Mucosa of descending colon (tissue), 3 donors: Measurements from ENCODE around the gene PXMP2. TPM values are rescaled to one million over a fixed set of nuclear protein-coding genes. Genes with fewer than 3 reads are reported as not detected.

Source experiments
- ATAC-seq: fragments of 200-7000 bp; cut with Tn5 transposase; one replicate; pipeline ENCODE4 v1.9.1; 2020; ENCODE audit warnings: mild to moderate bottlenecking, moderate library complexity
- DNase-seq, 3 donors: peaks; one replicate each; pipeline ENCODE4 v3.0.0-alpha.2; 2020
- H3K36me3 ChIP-seq: fragments of 200-600 bp; one replicate; pipeline ENCODE4 v1.8.0; 2021; ENCODE audit warnings: low read depth, mild to moderate bottlenecking
- H3K4me1 ChIP-seq: fragments of 200-600 bp; one replicate; pipeline ENCODE4 v1.8.0; 2021; ENCODE audit warnings: low read depth, mild to moderate bottlenecking
- H3K4me3 ChIP-seq: fragments of 200-600 bp; one replicate; pipeline ENCODE4 v1.8.0; 2021; ENCODE audit warnings: mild to moderate bottlenecking
- H3K9me3 ChIP-seq: fragments of 200-600 bp; one replicate; pipeline ENCODE4 v1.8.0; 2021; ENCODE audit warnings: mild to moderate bottlenecking
- CTCF ChIP-seq: fragments of 200-600 bp; IDR thresholded peaks from one replicate; pipeline ENCODE4 v1.8.0; 2022; ENCODE audit warnings: antibody characterized with exemption, mild to moderate bottlenecking
- intact Hi-C, 2 donors: fragments of 100-400 bp; cut with DNase I in 1 of 2; cut with micrococcal nuclease in 1 of 2; formaldehyde crosslinking; loops; one replicate each; pipeline versions ENCODE4 v1.11.0 to v1.11.1; 2022; cut with DNase I, micrococcal nuclease
- total RNA-seq, 3 donors: library from RNA; stranded (reverse); fragmentation: NEBNext Ultra II Directional in 2 of 3; extraction: Animal tissue kit (Norgen Biotek cat#: 25700) in 2 of 3; gene quantifications; one replicate each; pipeline versions ENCODE4 v1.2.1 to v1.2.4, GENCODE V29; 2021 to 2023
- donor health status: DM: no; HTN: no; CAD: no; lungs with moderate emphysema.
- donor health status: DM: no; HTN: no; CAD: no.
- donor health status: DM: no; HTN: yes; CAD: no.

Gene PXMP2
- total RNA-seq, 3 donors from 2014 or later: 52.1 to 141 (median 66.3) TPM

GRCh38 chr12:132641811-132642650 lies 45.4 kb upstream of the PXMP2 start:
- Histone ChIP-seq H3K36me3 (no peaks in the 10 kb centered on the region), H3K4me1 (no peaks in the 10 kb centered on the region), H3K9me3 (no peaks in the 10 kb centered on the region), H3K4me3 (no peak overlapping the region)
- intact Hi-C loops: no loop called here
- no peak for ATAC-seq
- no peak for TF ChIP-seq CTCF
- DNase-seq: no peak

GRCh38 chr12:132642846-132643835 lies 44.2 kb upstream of the PXMP2 start:
- no peaks in the 10 kb centered on the region for H3K9me3 ChIP-seq
- no peak for DNase-seq
- no peaks in the 10 kb centered on the region for H3K36me3 ChIP-seq
- intact Hi-C loops: no loop called here
- ATAC-seq: no peak
- no peak for TF ChIP-seq CTCF
- H3K4me3 ChIP-seq: no peak overlapping the region
- H3K4me1 ChIP-seq: no peaks in the 10 kb centered on the region

GRCh38 chr12:132646850-132647249 lies 40.5 kb upstream of the PXMP2 start:
- Histone ChIP-seq H3K4me1 (no peaks in the 10 kb centered on the region), H3K36me3 (no peaks in the 10 kb centered on the region), H3K9me3 (no peaks in the 10 kb centered on the region), H3K4me3 (no peak overlapping the region)
- DNase-seq (no peak), ATAC-seq (no peak)
- intact Hi-C loops: no loop called here
- no peak for TF ChIP-seq CTCF

DNA sequence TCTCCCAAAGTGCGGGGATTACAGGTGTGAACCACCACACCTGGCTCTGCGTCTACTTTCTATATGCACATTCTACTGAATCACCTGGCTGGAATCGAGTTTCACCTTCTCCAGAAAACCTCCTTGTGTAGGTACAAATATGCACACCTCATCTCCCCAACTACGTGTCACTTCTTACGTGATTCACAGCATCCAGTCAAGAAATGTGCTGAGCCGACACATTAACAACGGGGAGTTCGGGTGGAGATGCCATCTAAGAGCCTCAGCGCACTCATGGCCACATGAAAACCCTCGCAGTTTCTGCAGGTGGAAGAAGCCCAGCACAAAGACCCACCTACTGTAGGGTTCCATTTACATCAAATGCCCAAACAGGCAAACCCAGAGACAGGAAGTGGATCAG lies 39.5 kb upstream of the PXMP2 start:
- no peak for TF ChIP-seq CTCF
- H3K36me3 ChIP-seq: no peaks in the 10 kb centered on the region
- H3K4me3 ChIP-seq: no peak overlapping the region
- ATAC-seq: no peak
- no peaks in the 10 kb centered on the region for H3K9me3 ChIP-seq
- H3K4me1 ChIP-seq: no peaks in the 10 kb centered on the region
- DNase-seq: no peak
- intact Hi-C loops: no loop called here

DNA sequence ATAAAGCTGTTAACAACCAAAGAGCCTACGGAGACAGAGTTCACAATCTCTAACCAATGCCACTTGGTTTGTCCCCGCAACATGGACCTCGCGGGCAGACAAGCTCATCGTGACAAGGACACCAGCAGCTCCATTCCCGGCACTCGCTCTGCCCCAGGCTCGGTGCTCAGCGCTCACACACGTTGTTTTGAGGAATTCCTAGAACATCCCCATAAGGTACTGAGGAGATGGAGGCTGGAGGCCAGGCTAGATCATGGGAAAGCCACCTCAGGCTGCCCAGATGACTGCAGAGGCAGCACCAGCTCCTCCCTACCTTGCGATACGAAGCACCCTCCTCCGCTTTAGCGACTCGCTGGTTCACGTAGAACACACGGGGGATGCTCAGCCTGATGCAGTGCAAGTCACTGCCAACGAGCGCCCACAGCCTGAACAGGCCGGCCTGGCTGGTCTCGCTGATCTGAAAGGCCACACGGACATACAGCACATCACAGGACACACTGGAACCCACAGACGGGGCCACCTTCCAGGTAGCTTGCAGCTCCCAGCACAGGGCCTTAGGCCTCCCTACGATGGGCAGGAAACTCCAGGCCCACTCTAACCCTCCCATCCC lies 38.7 kb upstream of the PXMP2 start:
- Histone ChIP-seq H3K36me3 (no peaks in the 10 kb centered on the region), H3K4me1 (no peaks in the 10 kb centered on the region), H3K4me3 (no peak overlapping the region), H3K9me3 (no peaks in the 10 kb centered on the region)
- no peak for TF ChIP-seq CTCF
- DNase-seq (no peak), ATAC-seq (no peak)
- intact Hi-C loops: no loop called here
